ENCODE data around the gene SLAMF9.

Gene SLAMF9

DNA sequence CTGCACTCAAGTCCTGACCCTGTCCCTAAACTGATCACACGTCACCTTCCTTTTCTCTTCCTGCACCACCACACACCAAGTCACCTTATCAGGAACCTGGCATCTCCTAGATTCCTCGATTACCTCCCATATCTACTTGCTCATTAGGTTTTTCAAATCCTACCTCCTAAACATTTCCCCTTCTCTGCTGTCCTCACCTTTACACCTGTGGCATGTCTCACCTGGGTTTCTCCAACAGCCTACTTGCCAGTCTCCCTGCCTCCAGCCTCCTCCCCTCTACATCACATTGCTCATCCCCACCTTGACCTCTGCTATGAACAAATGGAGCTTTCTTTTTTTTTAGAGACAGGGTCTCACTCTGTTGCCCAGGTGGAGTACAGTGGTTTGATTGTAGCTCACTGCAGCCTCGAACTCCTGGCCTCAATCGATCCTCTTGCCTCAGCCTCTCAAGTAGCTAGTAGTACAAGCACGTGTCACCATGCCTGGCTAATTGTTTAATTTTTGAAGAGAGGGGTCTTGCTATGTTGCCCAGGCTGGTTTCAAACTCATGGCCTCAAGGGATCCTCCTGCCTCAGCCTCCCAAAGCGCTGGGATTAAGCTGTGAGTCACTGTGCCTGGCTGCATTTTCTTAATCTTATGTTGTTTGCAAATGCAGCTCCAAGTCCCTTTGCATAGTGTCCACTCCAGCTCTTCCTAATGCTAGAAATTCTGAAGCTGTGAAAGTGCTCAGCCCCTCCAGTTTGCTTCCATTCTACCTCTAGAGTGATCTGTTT is 14.9 kb downstream of the SLAMF9 start:
- DNase-seq (ENCODE audit: extremely low spot score), result no peak
- TF ChIP-seq, protein P1, sequence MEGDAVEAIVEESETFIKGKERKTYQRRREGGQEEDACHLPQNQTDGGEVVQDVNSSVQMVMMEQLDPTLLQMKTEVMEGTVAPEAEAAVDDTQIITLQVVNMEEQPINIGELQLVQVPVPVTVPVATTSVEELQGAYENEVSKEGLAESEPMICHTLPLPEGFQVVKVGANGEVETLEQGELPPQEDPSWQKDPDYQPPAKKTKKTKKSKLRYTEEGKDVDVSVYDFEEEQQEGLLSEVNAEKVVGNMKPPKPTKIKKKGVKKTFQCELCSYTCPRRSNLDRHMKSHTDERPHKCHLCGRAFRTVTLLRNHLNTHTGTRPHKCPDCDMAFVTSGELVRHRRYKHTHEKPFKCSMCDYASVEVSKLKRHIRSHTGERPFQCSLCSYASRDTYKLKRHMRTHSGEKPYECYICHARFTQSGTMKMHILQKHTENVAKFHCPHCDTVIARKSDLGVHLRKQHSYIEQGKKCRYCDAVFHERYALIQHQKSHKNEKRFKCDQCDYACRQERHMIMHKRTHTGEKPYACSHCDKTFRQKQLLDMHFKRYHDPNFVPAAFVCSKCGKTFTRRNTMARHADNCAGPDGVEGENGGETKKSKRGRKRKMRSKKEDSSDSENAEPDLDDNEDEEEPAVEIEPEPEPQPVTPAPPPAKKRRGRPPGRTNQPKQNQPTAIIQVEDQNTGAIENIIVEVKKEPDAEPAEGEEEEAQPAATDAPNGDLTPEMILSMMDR (IDR thresholded peaks at IDR 0.05; ENCODE audit: control extremely low read depth, extremely low read depth, low read depth, missing control alignments), result no peak
- POLR2A ChIA-PET, result interaction anchor here (1.2 kb wide), 1 partner anchor 9 kb away, joined by 3 read pairs; no protein-coding TSS in a partner anchor
- CTCF ChIA-PET, result interaction anchor here (0.8 to 13.3 kb wide), 12 partner anchors 13 to 437 kb away, joined by 3 to 232 read pairs (median 6); partner anchors contain the start of gene TAGLN2

DNA sequence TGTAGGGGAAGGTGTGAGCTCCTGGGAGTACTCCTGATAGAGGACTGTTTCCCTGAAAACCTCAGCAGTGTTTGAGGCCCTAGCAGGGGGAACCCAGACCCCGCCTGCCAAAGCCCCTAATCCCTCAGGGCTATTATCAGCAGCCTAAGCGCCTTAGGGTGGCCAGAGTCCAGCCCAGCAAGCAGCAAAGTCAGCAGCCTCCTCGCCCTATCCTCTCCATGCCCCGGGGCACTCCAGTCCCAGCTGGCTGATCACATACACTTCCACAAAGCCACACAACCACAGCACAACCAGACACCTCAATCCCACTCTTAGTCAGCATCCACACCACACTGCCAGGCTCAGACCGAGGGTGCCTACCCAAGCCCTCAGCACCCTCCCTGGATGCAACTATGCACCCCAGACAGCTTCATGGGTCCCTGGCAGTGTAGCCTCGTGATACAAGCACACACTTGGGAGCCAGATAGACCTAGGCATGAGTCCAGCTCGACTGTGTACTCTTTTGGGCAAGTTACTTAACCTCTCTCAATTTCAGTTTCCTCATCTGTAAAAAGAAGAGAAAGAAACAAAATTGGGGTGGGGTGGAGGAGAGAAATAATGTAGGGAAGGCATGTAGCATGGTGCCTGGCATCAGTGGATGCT is 15.7 kb downstream of the SLAMF9 start:
- TF ChIP-seq, protein P1 (IDR thresholded peaks at IDR 0.05; ENCODE audit: control extremely low read depth, extremely low read depth, low read depth, missing control alignments), result no peak
- CTCF ChIA-PET, result interaction anchor here (0.8 to 13.3 kb wide), 11 partner anchors 11 to 438 kb away, joined by 3 to 232 read pairs (median 7); partner anchors contain the start of gene TAGLN2
- DNase-seq (ENCODE audit: extremely low spot score), result no peak
- POLR2A ChIA-PET, result interaction anchor here (1.2 kb wide), 1 partner anchor 8 kb away, joined by 3 read pairs; no protein-coding TSS in a partner anchor

DNA sequence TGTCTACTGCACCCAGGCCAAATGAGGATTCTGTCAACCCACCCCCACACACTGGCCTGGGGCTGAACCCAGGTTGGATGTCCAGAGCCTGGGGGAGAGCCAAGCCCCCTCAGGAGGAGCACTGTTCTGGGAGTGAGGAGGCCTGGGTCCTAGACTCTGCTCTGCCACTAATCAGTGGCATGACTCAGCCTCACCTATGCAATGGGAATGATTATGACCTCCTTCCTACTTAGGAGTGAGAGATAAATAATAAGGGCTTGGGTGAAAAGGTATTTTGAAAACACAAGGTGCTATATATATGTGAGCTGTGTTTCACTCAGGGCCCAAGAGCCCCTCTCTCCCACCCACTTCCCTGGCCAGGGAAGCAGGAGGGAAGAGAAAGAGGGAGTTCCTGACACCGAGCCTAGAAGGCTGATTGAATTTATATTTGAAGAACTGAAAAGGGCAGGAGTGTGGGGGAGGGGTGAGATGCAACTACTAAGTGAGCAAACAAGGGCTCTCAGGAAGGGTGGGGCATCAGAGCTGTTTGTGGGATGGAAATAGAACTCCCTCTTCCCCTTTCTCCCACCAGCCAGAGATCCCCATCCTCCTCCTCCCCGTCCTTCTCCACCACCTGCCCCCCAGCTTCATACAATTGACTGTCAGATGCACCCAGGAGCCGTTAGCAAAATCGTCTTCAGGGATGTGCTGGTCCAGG is 16.8 kb downstream of the SLAMF9 start:
- TF ChIP-seq, protein P1 (IDR thresholded peaks at IDR 0.05; ENCODE audit: control extremely low read depth, extremely low read depth, low read depth, missing control alignments), result no peak
- DNase-seq (ENCODE audit: extremely low spot score), result peak; percentile 45
- ChIA-PET CTCF (interaction anchor here (1.0 to 13.3 kb wide), 12 partner anchors 10 to 149 kb away, joined by 3 to 232 read pairs (median 7); partner anchors contain the start of genes SLAMF9 and TAGLN2), POLR2A (no interaction called here)

DNA sequence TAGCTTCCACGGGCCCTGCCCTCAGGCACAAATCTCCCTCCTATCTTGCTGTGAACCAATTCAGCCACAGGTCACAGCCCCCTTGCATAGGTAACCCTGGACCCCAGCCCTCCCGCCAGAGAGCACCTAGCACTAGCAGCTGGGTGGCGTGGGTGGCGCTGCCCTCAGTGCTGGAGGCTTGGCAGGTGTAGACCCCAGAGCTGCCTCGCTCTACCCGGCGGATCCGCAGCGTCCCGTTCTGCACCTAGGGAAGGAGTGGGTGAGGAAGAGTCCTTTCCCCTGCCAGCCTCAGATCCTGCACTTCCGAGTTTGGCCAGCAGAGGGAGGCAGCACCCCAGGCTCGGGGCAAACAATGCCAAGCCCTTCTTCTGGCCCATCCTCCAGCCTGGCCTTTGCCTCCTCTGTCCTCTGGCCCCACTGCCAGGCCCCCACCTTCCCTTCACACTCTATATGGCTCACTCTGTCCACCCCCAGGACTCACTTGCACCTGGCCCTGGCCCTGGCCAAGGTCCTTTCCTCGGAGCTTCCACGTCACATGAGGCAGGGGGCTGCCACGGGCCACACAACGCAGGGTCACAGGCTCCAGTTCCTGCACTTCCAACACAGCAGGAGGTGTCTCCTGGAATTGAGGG is 17.6 kb downstream of the SLAMF9 start:
- TF ChIP-seq, protein P1 (IDR thresholded peaks at IDR 0.05; ENCODE audit: control extremely low read depth, extremely low read depth, low read depth, missing control alignments), result peak; percentile 98
- POLR2A ChIA-PET, result no interaction called here
- DNase-seq (ENCODE audit: extremely low spot score), result peak; percentile 87
- CTCF ChIA-PET, result interaction anchor here (0.7 to 13.3 kb wide), 18 partner anchors 9 to 150 kb away, joined by 3 to 232 read pairs (median 4); partner anchors contain the start of genes SLAMF9 and TAGLN2

DNA sequence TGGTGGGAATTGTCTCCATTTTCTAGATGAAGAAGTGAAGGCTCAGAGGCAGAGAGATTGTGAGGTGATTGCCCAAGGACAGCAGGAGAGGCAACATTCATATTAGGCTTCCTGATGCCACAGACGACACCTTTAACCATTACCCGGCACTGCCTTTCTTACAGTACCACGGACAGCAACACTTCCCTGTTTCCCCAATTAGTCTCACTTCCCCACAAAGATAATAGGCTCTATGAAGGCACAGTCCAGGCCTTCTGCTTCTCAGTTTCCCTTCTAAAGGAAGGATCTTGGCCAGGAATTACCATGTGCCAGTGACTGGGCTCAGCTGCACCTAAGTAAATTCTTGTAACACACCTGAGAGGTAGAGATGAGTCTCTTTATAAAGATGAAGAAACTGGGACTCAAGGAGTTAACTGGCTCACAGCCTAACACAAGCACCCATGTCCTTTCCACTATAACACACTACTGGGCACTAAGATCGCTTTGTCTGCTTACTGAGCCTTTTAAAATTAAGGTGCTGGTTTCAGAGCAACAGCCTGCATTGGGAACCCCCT is 18.2 kb downstream of the SLAMF9 start:
- ChIA-PET CTCF (interaction anchor here (0.7 to 13.3 kb wide), 18 partner anchors 8 to 143 kb away, joined by 3 to 232 read pairs (median 4); partner anchors contain the start of genes SLAMF9 and TAGLN2), POLR2A (no interaction called here)
- no peak for DNase-seq (ENCODE audit: extremely low spot score)
- TF ChIP-seq, protein P1 (IDR thresholded peaks at IDR 0.05; ENCODE audit: control extremely low read depth, extremely low read depth, low read depth, missing control alignments), result no peak
